Measurements from ENCODE around the gene HNRNPK. TPM values are rescaled to one million over a fixed set of nuclear protein-coding genes. Genes with fewer than 3 reads are reported as not detected.
A peak's percentile ranks its signal among the peaks of the same experiment; 100 is the strongest.

Gene HNRNPK
- polyA plus RNA-seq, 1 of the 3 experiments (the other 2 are of a cell fraction): 470 TPM

DNA sequence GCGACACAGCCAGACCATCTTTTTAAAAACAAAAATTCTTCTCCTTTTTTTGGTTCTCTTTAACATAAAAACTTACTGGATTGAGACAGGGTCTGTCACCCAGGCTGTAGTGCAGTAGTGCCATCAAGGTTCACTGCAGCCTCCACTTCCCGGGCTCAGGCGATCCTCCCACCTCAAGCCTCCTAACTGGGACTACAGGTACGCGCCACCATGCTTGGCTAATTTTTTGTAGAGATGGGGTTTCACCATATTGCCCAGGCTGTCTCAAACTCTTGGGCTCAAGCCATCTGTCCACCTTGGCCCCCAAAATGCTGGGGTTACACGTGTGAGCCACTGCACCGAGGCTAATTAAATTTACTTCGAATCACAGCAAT, 13.8 kb downstream of the HNRNPK start (continued):
- TF ChIP-seq, protein P1, sequence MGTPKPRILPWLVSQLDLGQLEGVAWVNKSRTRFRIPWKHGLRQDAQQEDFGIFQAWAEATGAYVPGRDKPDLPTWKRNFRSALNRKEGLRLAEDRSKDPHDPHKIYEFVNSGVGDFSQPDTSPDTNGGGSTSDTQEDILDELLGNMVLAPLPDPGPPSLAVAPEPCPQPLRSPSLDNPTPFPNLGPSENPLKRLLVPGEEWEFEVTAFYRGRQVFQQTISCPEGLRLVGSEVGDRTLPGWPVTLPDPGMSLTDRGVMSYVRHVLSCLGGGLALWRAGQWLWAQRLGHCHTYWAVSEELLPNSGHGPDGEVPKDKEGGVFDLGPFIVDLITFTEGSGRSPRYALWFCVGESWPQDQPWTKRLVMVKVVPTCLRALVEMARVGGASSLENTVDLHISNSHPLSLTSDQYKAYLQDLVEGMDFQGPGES (IDR thresholded peaks at IDR 0.05; ENCODE audit: low read depth, low read length): no peak
- TF ChIP-seq JUND (IDR thresholded peaks at IDR 0.05): no peak; the same call in 1 of the 2 replicates

DNA sequence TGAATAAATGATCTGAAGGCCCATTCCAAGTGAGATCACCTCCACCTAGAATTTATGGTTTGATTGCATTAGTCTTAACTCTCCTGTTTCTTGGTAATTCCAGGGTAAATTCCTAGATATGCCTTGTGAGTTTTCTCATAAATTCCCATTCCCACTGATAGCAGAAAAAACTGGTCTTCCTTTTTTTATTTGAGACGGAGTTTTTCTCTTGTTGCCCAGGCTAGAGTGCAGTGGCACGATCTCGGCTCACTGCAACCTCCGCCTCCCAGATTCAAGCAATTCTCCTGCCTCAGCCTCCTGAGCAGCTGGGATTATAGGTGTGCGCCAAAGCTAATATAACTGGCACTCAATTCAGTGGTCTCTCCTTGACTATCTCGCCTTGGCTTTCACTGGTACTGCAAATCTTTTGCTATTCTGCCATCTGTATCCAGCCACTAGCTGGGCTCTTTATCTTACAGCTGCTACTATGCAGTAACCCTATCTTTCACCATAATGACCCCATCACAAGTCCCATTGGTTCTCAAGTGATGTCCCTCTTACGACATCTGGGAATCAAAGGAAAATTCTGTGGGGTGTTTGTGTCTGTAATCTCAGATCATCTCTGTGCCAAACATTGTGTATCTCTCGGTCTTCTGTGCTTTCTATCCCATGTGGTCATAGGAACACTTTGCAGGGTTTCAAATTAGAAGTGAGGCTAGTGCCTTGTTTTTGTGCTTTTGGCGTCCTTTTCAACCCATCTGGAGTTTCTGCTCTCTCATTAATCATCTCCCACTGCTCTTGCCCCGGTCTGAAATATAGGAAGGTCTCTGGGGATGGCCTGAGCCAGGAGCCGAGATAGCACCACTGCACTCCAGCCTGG, 14.4 kb downstream of the HNRNPK start:
- Histone ChIP-seq H3K9me2 (no peaks in the 10 kb centered on the region), H3K36me3 (replicated peaks in 1 of 2; ENCODE audit: control insufficient read depth in 1 of 2, insufficient read depth in 2 of 2, low read length in 1 of 2) (peaks cover 39 to 46% of the 10 kb centered on the region in 2 experiments), H3K4me2 (no peak overlapping the region), H3K9me3 (no peaks in the 10 kb centered on the region), H3K27me3 (ENCODE audit: insufficient read depth) (no peaks in the 10 kb centered on the region), H3K79me2 (ENCODE audit: insufficient read depth) (peaks cover 14% of the 10 kb centered on the region), H3K27ac (ENCODE audit: low read depth in 2 of 2, low read length in 1 of 2) (peak overlapping the region in 1 of 2 experiments; percentile 60), H3K4me1 (ENCODE audit: control insufficient read depth in 1 of 2, insufficient read depth in 2 of 2, low read depth in 1 of 2, low read length in 1 of 2) (no peaks in the 10 kb centered on the region; a peak in 1 of 4 replicates), H2AFZ (ENCODE audit: low read depth) (no peak overlapping the region), H3K9ac (no peak overlapping the region), H3K4me3 (ENCODE audit: low read depth in 2 of 2, low read length in 1 of 2) (no peak overlapping the region), H3F3A (replicated peaks; ENCODE audit: insufficient read depth) (peaks cover 55% of the 10 kb centered on the region), H4K20me1 (ENCODE audit: insufficient read depth) (peaks cover 43% of the 10 kb centered on the region)
- WGBS (ENCODE audit: low lambda C conversion rate): 83% methylated on average over 11 of the region's 11 CpGs
- peak; percentile 63; the same call in 1 of the 2 replicates for TF ChIP-seq POLR2AphosphoS5 (IDR thresholded peaks at IDR 0.05; ENCODE audit: low read depth, low read length)
- TF ChIP-seq, protein P2, sequence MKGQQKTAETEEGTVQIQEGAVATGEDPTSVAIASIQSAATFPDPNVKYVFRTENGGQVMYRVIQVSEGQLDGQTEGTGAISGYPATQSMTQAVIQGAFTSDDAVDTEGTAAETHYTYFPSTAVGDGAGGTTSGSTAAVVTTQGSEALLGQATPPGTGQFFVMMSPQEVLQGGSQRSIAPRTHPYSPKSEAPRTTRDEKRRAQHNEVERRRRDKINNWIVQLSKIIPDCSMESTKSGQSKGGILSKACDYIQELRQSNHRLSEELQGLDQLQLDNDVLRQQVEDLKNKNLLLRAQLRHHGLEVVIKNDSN (IDR thresholded peaks at IDR 0.05; ENCODE audit: borderline replicate concordance, low read depth): no peak
- DNase-seq: peak; percentile 26
- POLR2A ChIA-PET: interaction anchor here (1.0 to 1.6 kb wide), 2 partner anchors 9 to 15 kb away, joined by 3 to 5 read pairs; partner anchors contain the start of genes HNRNPK and RMI1
- CTCF ChIA-PET: interaction anchor here (1.4 kb wide), 1 partner anchor 295 kb away, joined by 6 read pairs; no protein-coding TSS in a partner anchor

DNA sequence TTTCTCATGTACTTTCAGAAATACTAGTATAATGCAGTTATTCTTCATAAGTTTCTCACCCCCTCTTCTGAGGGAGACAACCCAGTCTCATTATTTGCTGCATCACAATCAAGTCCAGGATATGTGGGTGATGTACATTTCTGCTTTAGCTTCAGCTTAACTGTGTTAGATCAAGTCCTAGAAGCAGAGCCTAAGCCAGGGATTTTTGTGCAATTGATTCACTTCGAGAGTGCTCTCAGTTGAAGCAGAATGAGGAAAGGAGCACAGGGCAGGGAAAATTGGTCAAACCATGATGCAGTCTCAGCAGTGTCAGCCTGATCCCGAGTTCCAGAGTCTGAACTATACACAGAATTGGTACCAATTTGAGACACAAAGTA, 15.1 kb downstream of the HNRNPK start:
- Histone ChIP-seq H2AFZ (ENCODE audit: low read depth) (no peak overlapping the region), H3K9ac (no peak overlapping the region), H3K27ac (ENCODE audit: low read depth in 2 of 2, low read length in 1 of 2) (peak overlapping the region; percentile 31 to 60; a peak in 3 of 4 replicates), H3K4me3 (ENCODE audit: low read depth in 2 of 2, low read length in 1 of 2) (no peak overlapping the region), H3K36me3 (replicated peaks in 1 of 2; ENCODE audit: control insufficient read depth in 1 of 2, insufficient read depth in 2 of 2, low read length in 1 of 2) (peaks cover 33 to 40% of the 10 kb centered on the region in 2 experiments), H3K79me2 (ENCODE audit: insufficient read depth) (peaks cover 8% of the 10 kb centered on the region), H3K9me2 (no peaks in the 10 kb centered on the region), H3K4me1 (ENCODE audit: control insufficient read depth in 1 of 2, insufficient read depth in 2 of 2, low read depth in 1 of 2, low read length in 1 of 2) (no peaks in the 10 kb centered on the region; a peak in 1 of 4 replicates), H4K20me1 (ENCODE audit: insufficient read depth) (peaks cover 37% of the 10 kb centered on the region), H3K27me3 (ENCODE audit: insufficient read depth) (no peaks in the 10 kb centered on the region), H3K9me3 (no peaks in the 10 kb centered on the region), H3K4me2 (no peak overlapping the region), H3F3A (replicated peaks; ENCODE audit: insufficient read depth) (peaks cover 51% of the 10 kb centered on the region)
- ChIA-PET CTCF (interaction anchor here (1.4 kb wide), 1 partner anchor 296 kb away, joined by 6 read pairs; no protein-coding TSS in a partner anchor), POLR2A (interaction anchor here (1.0 to 1.6 kb wide), 2 partner anchors 9 to 15 kb away, joined by 3 to 5 read pairs; partner anchors contain the start of genes HNRNPK and RMI1)
- WGBS (ENCODE audit: low lambda C conversion rate): 36% methylated on average over 2 of the region's 2 CpGs
- TF ChIP-seq MEF2A (IDR thresholded peaks at IDR 0.05; ENCODE audit: borderline replicate concordance, low read depth) (no peak), EZH2phosphoT487 (IDR thresholded peaks at IDR 0.05; ENCODE audit: borderline replicate concordance, low read depth) (no peak), TEAD4 (IDR thresholded peaks at IDR 0.05; ENCODE audit: borderline replicate concordance, insufficient read depth) (no peak), SMC3 (IDR thresholded peaks at IDR 0.05; ENCODE audit: low read depth, low read length) (no peak), RCOR1 (IDR thresholded peaks at IDR 0.05; ENCODE audit: low read length) (no peak)
- TF ChIP-seq, protein P3, sequence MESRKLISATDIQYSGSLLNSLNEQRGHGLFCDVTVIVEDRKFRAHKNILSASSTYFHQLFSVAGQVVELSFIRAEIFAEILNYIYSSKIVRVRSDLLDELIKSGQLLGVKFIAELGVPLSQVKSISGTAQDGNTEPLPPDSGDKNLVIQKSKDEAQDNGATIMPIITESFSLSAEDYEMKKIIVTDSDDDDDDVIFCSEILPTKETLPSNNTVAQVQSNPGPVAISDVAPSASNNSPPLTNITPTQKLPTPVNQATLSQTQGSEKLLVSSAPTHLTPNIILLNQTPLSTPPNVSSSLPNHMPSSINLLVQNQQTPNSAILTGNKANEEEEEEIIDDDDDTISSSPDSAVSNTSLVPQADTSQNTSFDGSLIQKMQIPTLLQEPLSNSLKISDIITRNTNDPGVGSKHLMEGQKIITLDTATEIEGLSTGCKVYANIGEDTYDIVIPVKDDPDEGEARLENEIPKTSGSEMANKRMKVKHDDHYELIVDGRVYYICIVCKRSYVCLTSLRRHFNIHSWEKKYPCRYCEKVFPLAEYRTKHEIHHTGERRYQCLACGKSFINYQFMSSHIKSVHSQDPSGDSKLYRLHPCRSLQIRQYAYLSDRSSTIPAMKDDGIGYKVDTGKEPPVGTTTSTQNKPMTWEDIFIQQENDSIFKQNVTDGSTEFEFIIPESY (IDR thresholded peaks at IDR 0.05; ENCODE audit: borderline replicate concordance, low read depth): no peak
- TF ChIP-seq, protein P2 (IDR thresholded peaks at IDR 0.05; ENCODE audit: borderline replicate concordance, low read depth): no peak
- DNase-seq: no peak

Measured in SK-N-SH (cell line).